H1 (cell line): ENCODE measurements around the gene F5. TPM values are rescaled to one million over a fixed set of nuclear protein-coding genes. Genes with fewer than 3 reads are reported as not detected.

Source experiments
- CTCF ChIA-PET: fragments of 300-600 bp; sonication (Branson Sonifier 250); formaldehyde crosslinking; loops from one replicate; lab custom pipeline; 2021; ENCODE audit not compliant: partially characterized antibody; lab: Charles Lee
- POLR2A ChIA-PET: fragments of 300-600 bp; sonication (Branson Sonifier 250); formaldehyde crosslinking; loops from one replicate; lab custom pipeline; 2021; ENCODE audit warnings: inconsistent platforms; ENCODE audit not compliant: partially characterized antibody; lab: Charles Lee
- DNase-seq, 2 experiments: peaks; one replicate each; pipeline versions ENCODE4 v3.0.0 to v3.0.0-alpha.2; 2010 to 2022; ENCODE audit warnings: low spot score in 2 of 2, low read depth in 1 of 2, mixed read lengths in 1 of 2
- FAIRE-seq: peaks from 2 replicates; lab custom pipeline; 2011; peaks lifted over from hg19 to GRCh38; lab: Jason Lieb, UNC
- H2AFZ ChIP-seq: 2 replicates; pipeline ENCODE4 v1.8.1; 2012; ENCODE audit warnings: low read length, inconsistent platforms
- H2AK5ac ChIP-seq: 2 replicates; pipeline ENCODE4 v1.6.1; 2013; ENCODE audit warnings: low read depth, low read length
- H2BK120ac ChIP-seq: replicated peaks from 2 replicates; pipeline ENCODE3; 2013; ENCODE audit warnings: low read depth, low read length, inconsistent platforms
- H2BK12ac ChIP-seq: 2 replicates; pipeline ENCODE4 v1.6.1; 2013; ENCODE audit warnings: low read depth, low read length
- H2BK15ac ChIP-seq: 2 replicates; pipeline ENCODE4 v1.6.1; 2013; ENCODE audit warnings: low read length
- H2BK20ac ChIP-seq: 2 replicates; pipeline ENCODE4 v1.6.1; 2013; ENCODE audit warnings: low read length
- H2BK5ac ChIP-seq: 2 replicates; pipeline ENCODE4 v1.6.1; 2013; ENCODE audit warnings: low read depth, low read length
- H3K14ac ChIP-seq: 2 replicates; pipeline ENCODE4 v1.6.1; 2013; ENCODE audit warnings: inconsistent platforms; ENCODE audit not compliant: insufficient read length
- H3K18ac ChIP-seq: 2 replicates; pipeline ENCODE4 v1.6.1; 2013; ENCODE audit warnings: low read length; ENCODE audit errors: extremely low read depth
- H3K23ac ChIP-seq: 2 replicates; pipeline ENCODE4 v1.6.1; 2013; ENCODE audit warnings: inconsistent platforms; ENCODE audit not compliant: insufficient read length
- H3K23me2 ChIP-seq: 2 replicates; pipeline ENCODE4 v1.6.1; 2013; ENCODE audit warnings: low read depth, low read length
- H3K27ac ChIP-seq: 2 replicates; pipeline ENCODE4 v1.6.1; 2011; ENCODE audit warnings: low read depth, low read length, inconsistent platforms
- H3K27me3 ChIP-seq, 4 experiments: replicated peaks in 1 of 4; 1 replicate in 1 of 4; 2 replicates in 3 of 4; pipeline versions ENCODE4 v1.6.1 to v1.8.1; 2011 to 2013; ENCODE audit warnings: low read length in 3 of 4, mild to moderate bottlenecking in 3 of 4, inconsistent platforms in 2 of 4, mixed read lengths in 2 of 4, moderate library complexity in 1 of 4; ENCODE audit not compliant: control insufficient read depth in 3 of 4, insufficient read depth in 3 of 4; ENCODE audit errors: extremely low read depth in 1 of 4
- H3K36me3 ChIP-seq, 4 experiments: 2 replicates each; pipeline versions ENCODE4 v1.6.1 to v1.8.1; 2011 to 2013; ENCODE audit warnings: mild to moderate bottlenecking in 4 of 4, low read length in 3 of 4, moderate library complexity in 2 of 4, control low read depth in 1 of 4, inconsistent platforms in 1 of 4; ENCODE audit not compliant: insufficient read depth in 4 of 4, control insufficient read depth in 2 of 4
- H3K4ac ChIP-seq: replicated peaks from 2 replicates; pipeline ENCODE3; 2013; ENCODE audit warnings: low read length, low read depth, mixed read lengths, inconsistent platforms; ENCODE audit not compliant: insufficient read length
- H3K4me1 ChIP-seq, 4 experiments: replicated peaks in 1 of 4; 1 replicate in 1 of 4; 2 replicates in 3 of 4; pipeline versions ENCODE4 v1.6.1 to v1.8.1; 2011 to 2013; ENCODE audit warnings: low read length in 3 of 4, inconsistent platforms in 2 of 4, mixed read lengths in 1 of 4; ENCODE audit not compliant: insufficient read depth in 4 of 4, control insufficient read depth in 3 of 4
- H3K4me2 ChIP-seq, 2 experiments: 2 replicates each; pipeline versions ENCODE4 v1.6.1 to v1.8.1; 2011 to 2013; ENCODE audit warnings: low read depth in 2 of 2, low read length in 2 of 2, control low read depth in 1 of 2, inconsistent platforms in 1 of 2, mild to moderate bottlenecking in 1 of 2; ENCODE audit not compliant: insufficient read depth in 1 of 2
- H3K4me3 ChIP-seq, 4 experiments: fragments of 200-600, 300-600 bp in 1 of 4; sonication (generic), shearing (Covaris generic), sonication (Bioruptor Twin) in 1 of 4; 2 replicates each; pipeline versions ENCODE4 v1.5.1 to v1.8.1; 2011 to 2016; ENCODE audit warnings: low read length in 4 of 4, low read depth in 3 of 4, control low read depth in 2 of 4, inconsistent platforms in 2 of 4, mild to moderate bottlenecking in 2 of 4, mixed read lengths in 1 of 4, moderate library complexity in 1 of 4; ENCODE audit not compliant: insufficient read depth in 2 of 4; ENCODE audit errors: extremely low read depth in 1 of 4
- H3K56ac ChIP-seq: replicated peaks from 2 replicates; pipeline ENCODE3; 2013; ENCODE audit warnings: low read depth, mild to moderate bottlenecking, mixed read lengths, low read length, inconsistent platforms; ENCODE audit not compliant: insufficient read length
- H3K79me1 ChIP-seq: 2 replicates; pipeline ENCODE4 v1.6.1; 2013; ENCODE audit warnings: low read depth, low read length, control low read depth
- H3K79me2 ChIP-seq, 2 experiments: 2 replicates each; pipeline versions ENCODE4 v1.6.1 to v1.8.1; 2012 to 2013; ENCODE audit warnings: low read length in 2 of 2, mild to moderate bottlenecking in 2 of 2, inconsistent platforms in 1 of 2; ENCODE audit not compliant: insufficient read depth in 2 of 2, control insufficient read depth in 1 of 2
- H3K9ac ChIP-seq, 4 experiments: replicated peaks in 1 of 4; 1 replicate in 1 of 4; 2 replicates in 3 of 4; pipeline versions ENCODE4 v1.6.1 to v1.8.1; 2011 to 2013; ENCODE audit warnings: low read depth in 3 of 4, low read length in 3 of 4, control low read depth in 2 of 4, mild to moderate bottlenecking in 2 of 4, moderate library complexity in 2 of 4, inconsistent platforms in 1 of 4; ENCODE audit errors: extremely low read depth in 1 of 4
- H3K9me3 ChIP-seq, 2 experiments: 2 replicates each; pipeline versions ENCODE4 v1.6.1 to v1.8.1; 2012 to 2013; ENCODE audit warnings: mild to moderate bottlenecking in 2 of 2, moderate library complexity in 2 of 2, control low read depth in 1 of 2, inconsistent platforms in 1 of 2, low read depth in 1 of 2, low read length in 1 of 2, mixed read lengths in 1 of 2; ENCODE audit not compliant: insufficient read depth in 2 of 2
- H4K20me1 ChIP-seq, 2 experiments: replicated peaks in 1 of 2; 2 replicates each; pipeline versions ENCODE3 to v1.8.1; 2011 to 2013; ENCODE audit warnings: inconsistent platforms in 2 of 2, low read length in 2 of 2, mild to moderate bottlenecking in 1 of 2; ENCODE audit not compliant: insufficient read depth in 2 of 2, control insufficient read depth in 1 of 2
- H4K5ac ChIP-seq: 2 replicates; pipeline ENCODE4 v1.6.1; 2013; ENCODE audit warnings: low read length, low read depth, mixed read lengths, inconsistent platforms; ENCODE audit not compliant: insufficient read length
- H4K8ac ChIP-seq: 2 replicates; pipeline ENCODE4 v1.8.0; 2013; ENCODE audit warnings: mild to moderate bottlenecking, moderate library complexity, low read length, inconsistent platforms; ENCODE audit not compliant: insufficient read depth; ENCODE audit errors: extremely low read depth
- H4K91ac ChIP-seq: replicated peaks from 2 replicates; pipeline ENCODE3; 2013; ENCODE audit warnings: low read length, mixed read lengths, inconsistent platforms; ENCODE audit not compliant: insufficient read length
- BRCA1 ChIP-seq: IDR thresholded peaks from 2 replicates; pipeline ENCODE4 v1.6.1; 2012; ENCODE audit warnings: low read depth, low read length, improper control_type of control experiment
- CTCF ChIP-seq, 3 experiments: IDR thresholded peaks; 1 replicate in 2 of 3; 2 replicates in 1 of 3; pipeline versions ENCODE4 v1.5.1 to v1.6.1; 2011; ENCODE audit warnings: low read length in 3 of 3, mild to moderate bottlenecking in 3 of 3, inconsistent platforms in 2 of 3, low read depth in 1 of 3, moderate library complexity in 1 of 3; ENCODE audit not compliant: insufficient read depth in 1 of 3; ENCODE audit errors: control extremely low read depth in 1 of 3
- RAD21 ChIP-seq, 2 experiments: IDR thresholded peaks in 1 of 2; conservative IDR thresholded peaks in 1 of 2; 2 replicates each; pipeline ENCODE4 v1.6.1; 2011; ENCODE audit warnings: low read depth in 2 of 2, low read length in 2 of 2, improper control_type of control experiment in 1 of 2, inconsistent platforms in 1 of 2, mild to moderate bottlenecking in 1 of 2, moderate library complexity in 1 of 2
- WGBS, 2 experiments: shearing (Covaris generic) in 1 of 2; methylation state at CpG; one replicate each; pipeline versions ENCODE4 v1.1.6 to v1.1.7; 2013 to 2015; ENCODE audit warnings: low lambda C conversion rate in 2 of 2, mixed read lengths in 2 of 2, inconsistent platforms in 1 of 2, low coverage in 1 of 2, missing lambda C conversion rate in 1 of 2; ENCODE audit not compliant: insufficient replicate concordance in 2 of 2, insufficient coverage in 1 of 2, insufficient read length in 1 of 2; ENCODE audit errors: extremely low coverage in 1 of 2, missing lambda C conversion rate in 1 of 2; 5-methylcytosine and 5-hydroxymethylcytosine counted together
- polyA plus RNA-seq, 7 experiments: library from polyadenylated mRNA; depleted of rRNA in 3 of 7; stranded (reverse) in 5 of 7; unstranded in 2 of 7; fragments of >200 nt in 5 of 7; fragments of 200-250 nt in 2 of 7; gene quantifications; 1 replicate in 5 of 7; 2 replicates in 1 of 7; 4 replicates in 1 of 7; pipeline versions ENCODE4 v1.2.1 to v1.2.3, GENCODE V29; 2011 to 2013; ENCODE audit warnings: missing spikeins in 2 of 7, mixed read lengths in 2 of 7
- total RNA-seq: library from RNA; stranded (reverse); fragmentation: NEBNext Ultra II Directional; extraction: Animal tissue kit (Norgen Biotek cat#: 25700); gene quantifications from 2 replicates; pipeline ENCODE4 v1.2.1, GENCODE V29; 2021

The F5 gene
- total and polyA plus RNA-seq, 2 of the 8 experiments (the other 6 are each of a cell fraction or from before 2014, with no cell fraction given) = 0.04 to 0.06 TPM

- FAIRE-seq (no peak), DNase-seq (no peak)
- H3K4me3 ChIP-seq = no peak overlapping the region
- no peak overlapping the region for H4K5ac ChIP-seq
- no peaks in the 10 kb centered on the region for H3K23me2 ChIP-seq
- no peak for TF ChIP-seq BRCA1
- TF ChIP-seq CTCF (IDR thresholded peaks at IDR 0.05; ENCODE audit: control extremely low read depth in 1 of 3, insufficient read depth in 1 of 3, low read depth in 1 of 3, low read length in 3 of 3) = peak in 2 of 3 experiments; percentile 26 to 33; a peak in 2 of 4 replicates
- TF ChIP-seq RAD21 (IDR thresholded peaks at IDR 0.05 in 1 of 2, conservative IDR thresholded peaks at IDR 0.05 in 1 of 2; ENCODE audit: low read depth in 2 of 2, low read length in 2 of 2) = peak; percentile 68 to 75
- CTCF ChIA-PET = interaction anchor here (1.0 to 2.3 kb wide), 8 partner anchors 11 to 260 kb away, joined by 3 to 10 read pairs (median 6); partner anchors contain the start of gene F5
- no peak overlapping the region for H2AFZ ChIP-seq
- no peak overlapping the region for H2BK12ac ChIP-seq
- H3K9ac ChIP-seq = no peak overlapping the region
- H3K18ac ChIP-seq = no peak overlapping the region
- H4K91ac ChIP-seq = no peak overlapping the region
- no peak overlapping the region for H3K27ac ChIP-seq
- H3K9me3 ChIP-seq = no peaks in the 10 kb centered on the region
- WGBS, 2 experiments = 39% methylated on average over 4 of the region's 4 CpGs; no CpG with 5 or more reads in 1 of the 2 experiments
- H3K36me3 ChIP-seq = no peaks in the 10 kb centered on the region
- no peak overlapping the region for H2BK5ac ChIP-seq
- H3K23ac ChIP-seq = no peak overlapping the region
- no peaks in the 10 kb centered on the region for H3K27me3 ChIP-seq
- no peak overlapping the region for H3K4me2 ChIP-seq
- no peaks in the 10 kb centered on the region for H3K79me1 ChIP-seq
- no peak overlapping the region for H2BK15ac ChIP-seq
- no peaks in the 10 kb centered on the region for H3K79me2 ChIP-seq
- no peak overlapping the region for H4K8ac ChIP-seq
- no peak overlapping the region for H3K14ac ChIP-seq
- H4K20me1 ChIP-seq = no peaks in the 10 kb centered on the region
- H2BK20ac ChIP-seq = no peak overlapping the region
- H3K4me1 ChIP-seq = no peaks in the 10 kb centered on the region
- no peak overlapping the region for H3K56ac ChIP-seq
- no peak overlapping the region for H3K4ac ChIP-seq
- POLR2A ChIA-PET = interaction anchor here (1.3 kb wide), 1 partner anchor 65 kb away, joined by 3 read pairs; the partner anchor contains the start of gene SLC19A2
- H2BK120ac ChIP-seq = no peak overlapping the region
- no peak overlapping the region for H2AK5ac ChIP-seq
These were observed 36.0 kb downstream of the F5 start for GRCh38 chr1:169550294-169550693.
